Muscle of back (tissue), 11 donors: ENCODE measurements around the gene ZFYVE28. TPM values are rescaled to one million over a fixed set of nuclear protein-coding genes. Genes with fewer than 3 reads are reported as not detected.
"Not testable (repeated sequence)": the region's sequence is repeated elsewhere in the genome, so short reads cannot be mapped to it uniquely, and the experiment has no call there.

ENCODE experiments used
- DNase-seq, 3 donors: peaks; one replicate each; pipeline versions ENCODE4 v3.0.0 to v3.0.0-alpha.2; 2013
- polyA plus RNA-seq, 10 donors: library from polyadenylated mRNA; unstranded; fragments of 120-200 nt; gene quantifications; one replicate each; pipeline ENCODE4 v1.2.1, GENCODE V29; 2013; ENCODE audit not compliant: insufficient read length in 10 of 10

The ZFYVE28 gene
- polyA plus RNA-seq, 10 donors = 0.67 to 3.4 (median 1.7) TPM

DNA sequence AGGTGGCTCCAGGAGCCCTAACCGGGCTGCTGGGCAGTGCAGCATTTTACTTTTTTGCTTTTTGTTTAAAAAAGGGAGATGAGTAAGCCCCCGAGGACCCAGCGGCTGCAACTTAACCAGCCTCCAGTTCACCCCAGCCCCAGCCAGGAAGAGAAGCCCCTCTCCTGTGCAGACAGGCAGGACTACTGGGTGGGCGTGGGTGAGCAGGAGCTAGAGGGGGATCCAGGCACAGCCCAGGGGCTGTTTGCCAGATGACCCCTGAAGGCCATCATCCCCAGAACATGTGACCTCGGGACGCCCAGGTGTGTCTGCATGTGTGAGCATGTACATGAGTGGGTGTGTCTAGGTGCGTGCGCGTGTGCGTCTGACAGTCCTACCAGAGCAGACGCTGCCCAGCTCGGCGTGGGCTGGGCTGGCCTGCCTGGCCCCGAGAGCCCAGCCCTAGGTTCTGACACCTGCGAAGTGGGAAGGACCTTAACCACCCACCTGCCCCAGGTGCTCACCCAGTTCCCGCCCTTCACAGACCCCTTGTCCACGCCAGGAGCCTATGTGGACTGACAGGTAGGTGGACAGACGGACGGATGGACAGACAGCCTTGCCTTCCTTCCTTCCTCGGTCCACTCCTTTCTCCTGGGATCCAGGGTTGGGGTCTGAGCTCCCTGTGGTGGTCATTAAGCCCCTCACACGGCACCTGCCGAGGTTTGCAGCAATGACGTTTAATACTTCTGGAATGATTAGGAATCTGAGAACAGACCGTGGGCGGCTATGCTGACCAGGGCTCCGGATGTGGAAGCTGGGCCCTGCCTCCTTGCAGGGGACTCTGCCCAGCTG is 168.7 kb downstream of the ZFYVE28 start:
- DNase-seq = peak in 1 of 3 donors; percentile 0

DNA sequence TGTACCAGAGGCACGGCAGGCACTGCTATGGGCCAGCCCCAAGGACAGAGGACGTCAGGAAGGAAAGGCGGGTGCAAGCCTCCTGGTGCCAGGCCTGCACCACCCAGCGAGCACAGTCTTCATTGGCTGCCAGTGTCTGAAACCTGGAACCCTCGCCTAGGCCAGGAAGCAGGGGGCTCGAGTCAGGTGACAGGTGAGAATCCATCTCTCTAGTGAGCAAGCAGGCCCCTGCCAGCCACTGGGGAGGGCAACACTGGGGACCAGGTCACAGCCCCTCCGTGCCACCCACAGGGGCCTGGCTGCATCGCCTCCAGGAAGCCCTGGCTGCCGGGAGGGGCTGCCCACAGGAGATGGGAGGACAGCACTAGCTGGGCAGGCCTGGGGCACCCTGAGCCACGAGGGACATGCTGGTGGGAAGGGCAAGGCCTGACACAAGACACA is 169.6 kb downstream of the ZFYVE28 start:
- DNase-seq = no peak

DNA sequence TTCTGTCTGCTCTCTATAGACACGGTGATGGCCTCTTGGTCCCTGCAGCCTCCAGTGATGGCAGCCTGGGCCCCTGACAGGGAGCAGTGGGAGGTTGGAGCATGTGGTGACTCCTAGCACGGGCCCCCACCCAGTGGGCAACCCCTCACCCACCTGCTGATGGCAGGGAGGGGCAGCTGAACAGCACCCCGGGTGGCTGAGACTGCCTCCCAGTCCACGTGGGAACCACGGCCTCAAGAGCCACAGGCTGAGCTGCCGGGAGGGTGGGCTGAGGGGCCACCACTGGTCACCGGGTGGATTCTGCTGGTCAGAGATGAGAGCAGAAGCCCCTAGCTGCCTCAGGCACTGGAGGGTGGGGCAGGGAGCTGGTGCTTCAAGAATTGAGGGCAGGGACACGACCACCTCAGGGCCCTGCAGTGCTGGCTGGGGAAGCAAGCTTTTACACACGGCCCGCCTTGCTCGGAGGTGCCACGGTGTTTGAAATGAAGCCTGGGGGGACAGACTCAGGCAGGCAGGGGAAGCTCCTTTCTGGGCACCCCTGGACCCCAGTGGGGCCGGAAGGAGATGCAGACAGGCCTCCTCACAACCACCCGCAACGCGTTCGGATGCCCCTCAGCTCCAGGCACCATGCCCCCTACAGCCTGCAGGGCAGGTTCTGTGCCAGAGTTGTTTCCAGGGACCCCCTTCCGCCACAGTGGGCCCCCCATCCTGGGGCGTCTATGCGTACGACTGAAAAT is 170.2 kb downstream of the ZFYVE28 start:
- DNase-seq = peak in 1 of 3 donors; percentile 2

DNA sequence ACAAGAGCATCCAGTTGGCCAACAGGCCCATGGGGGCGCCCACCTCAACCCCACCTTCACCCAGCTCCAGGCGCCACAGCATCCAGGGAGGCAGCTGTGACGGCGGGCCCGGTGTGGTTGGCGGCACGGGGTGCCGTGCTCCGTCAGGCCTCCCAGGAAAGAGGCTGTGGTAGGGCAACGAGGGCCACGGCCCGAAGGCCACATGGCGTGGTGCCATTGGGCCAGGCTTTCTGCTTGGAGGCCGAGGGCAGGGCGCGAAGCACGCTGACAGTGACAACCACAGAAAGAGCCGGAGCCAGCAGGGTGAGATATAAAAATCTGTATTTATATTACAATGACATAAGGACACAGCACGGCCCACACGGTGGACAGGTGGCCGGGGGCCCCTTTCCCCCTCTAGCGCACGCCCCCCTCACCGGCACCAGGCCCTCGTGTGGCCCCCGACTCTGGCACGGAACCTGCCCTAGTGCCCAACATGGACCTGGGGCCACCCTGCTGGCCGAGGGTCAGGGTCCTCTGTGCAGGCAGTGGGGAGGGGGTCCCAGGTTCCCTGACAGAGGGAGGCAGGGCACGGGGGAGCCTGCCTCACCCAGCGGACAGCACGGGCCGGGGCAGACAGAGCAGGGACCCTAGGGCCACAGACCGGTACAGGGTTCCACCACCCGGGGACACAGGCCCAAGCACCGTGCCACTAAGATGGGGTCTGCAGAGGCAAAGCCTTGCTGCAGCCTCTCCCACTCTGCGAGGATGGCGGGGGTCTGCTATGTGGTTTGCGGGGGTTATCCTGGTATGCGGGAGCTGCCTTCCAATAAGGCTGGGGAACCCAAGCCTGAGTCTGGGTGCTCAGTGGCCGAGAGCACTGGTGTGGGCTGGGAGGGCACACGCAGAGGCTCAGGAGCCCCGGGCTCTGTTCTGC is 171.1 kb downstream of the ZFYVE28 start:
- peak in 1 of 3 donors; percentile 5 for DNase-seq

DNA sequence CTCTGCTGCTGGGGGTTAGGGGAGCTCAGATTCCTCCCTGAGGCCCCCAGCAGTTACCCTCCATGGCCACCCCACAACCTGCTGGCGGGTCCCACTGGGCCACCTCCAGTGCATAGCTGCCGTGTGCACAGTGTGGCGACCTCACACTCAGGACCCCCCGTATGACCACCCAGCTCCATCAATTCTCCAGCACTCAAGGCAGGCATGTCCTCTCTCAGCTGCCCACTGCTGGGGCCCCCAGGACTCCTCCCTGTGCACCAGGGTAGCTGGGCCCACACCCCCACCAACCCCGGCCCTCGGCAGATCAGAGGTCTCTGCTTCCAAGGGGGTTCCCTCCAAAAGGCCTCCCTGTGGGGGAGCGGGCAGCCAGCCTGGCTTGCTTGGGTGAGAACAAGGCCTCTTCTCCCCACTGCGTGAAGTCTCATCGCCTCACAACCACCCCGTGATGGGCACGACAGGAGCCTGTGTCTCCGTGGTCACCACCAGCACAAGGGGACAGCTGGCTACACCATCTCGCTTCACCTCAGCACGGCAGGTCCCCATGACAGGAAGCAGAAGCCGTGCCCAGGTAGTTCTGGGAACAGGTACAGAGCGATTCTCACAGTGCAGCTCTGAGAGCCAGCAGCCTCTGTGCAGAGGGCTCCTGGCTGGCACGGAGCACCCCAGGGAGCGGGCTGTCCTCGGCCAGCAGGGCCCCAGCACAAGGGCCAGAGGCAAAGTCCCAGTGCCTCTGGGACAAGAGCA is 171.9 kb downstream of the ZFYVE28 start:
- peak in 1 of 3 donors; percentile 4 for DNase-seq

DNA sequence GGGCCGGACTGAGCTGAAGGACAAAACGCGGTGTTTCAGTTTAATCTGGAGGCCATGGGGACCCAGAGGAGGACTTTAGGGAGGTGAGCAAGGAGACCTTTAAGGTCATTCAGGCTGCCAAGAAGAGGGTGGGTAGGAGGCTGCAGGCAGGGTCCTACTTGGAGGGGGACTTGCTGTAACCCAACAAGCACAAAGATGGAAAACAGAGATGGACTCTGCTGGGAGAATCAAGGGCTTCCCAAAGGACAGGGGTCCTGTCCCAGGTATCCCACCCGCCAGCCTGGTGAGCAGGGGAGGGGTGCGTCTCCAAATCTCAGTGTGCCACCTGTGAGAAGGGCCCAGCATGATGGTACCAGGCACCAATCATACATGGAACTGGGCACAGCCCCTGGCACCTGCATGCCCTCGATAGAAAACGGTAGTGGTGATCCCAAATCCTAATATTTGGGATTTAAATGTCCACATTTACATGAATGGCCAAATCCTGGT is 172.6 kb downstream of the ZFYVE28 start:
- no peak for DNase-seq

DNA sequence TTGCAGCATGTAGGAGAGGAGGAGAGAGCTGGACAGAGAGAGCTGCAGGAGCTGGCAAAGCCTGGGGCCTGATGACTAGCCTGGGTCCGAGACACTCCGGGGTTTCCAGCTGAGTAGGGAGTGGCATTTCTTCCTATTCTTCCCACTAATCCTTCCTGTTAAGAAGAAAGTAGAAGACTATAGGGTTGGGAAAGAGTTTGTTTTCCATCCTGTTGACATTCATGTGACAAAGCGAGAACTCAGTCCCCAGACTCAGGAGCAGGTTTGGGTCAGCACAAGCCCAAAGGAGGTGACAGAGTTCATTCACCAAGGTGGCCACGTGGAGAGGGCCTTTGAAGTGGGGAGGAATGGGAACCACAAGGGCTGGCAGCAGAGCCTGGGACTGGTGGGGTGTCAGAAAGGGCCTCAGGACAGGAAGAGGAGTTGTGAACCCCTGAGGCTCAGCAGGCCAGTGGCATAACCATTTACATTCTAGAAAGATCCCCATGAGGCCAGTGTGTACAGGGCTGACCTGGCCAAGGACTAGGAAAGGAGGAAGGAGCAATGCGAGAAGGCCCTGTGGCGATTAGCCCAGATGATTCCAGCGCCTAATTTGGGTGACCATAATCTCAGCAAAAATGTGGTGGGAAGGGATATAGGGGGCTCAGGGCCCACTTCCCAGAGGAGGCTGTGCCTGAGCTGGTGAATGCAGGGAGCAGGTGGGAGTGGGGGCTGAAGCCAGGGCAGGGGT is 173.2 kb downstream of the ZFYVE28 start:
- DNase-seq = peak in 1 of 3 donors; percentile 16

DNA sequence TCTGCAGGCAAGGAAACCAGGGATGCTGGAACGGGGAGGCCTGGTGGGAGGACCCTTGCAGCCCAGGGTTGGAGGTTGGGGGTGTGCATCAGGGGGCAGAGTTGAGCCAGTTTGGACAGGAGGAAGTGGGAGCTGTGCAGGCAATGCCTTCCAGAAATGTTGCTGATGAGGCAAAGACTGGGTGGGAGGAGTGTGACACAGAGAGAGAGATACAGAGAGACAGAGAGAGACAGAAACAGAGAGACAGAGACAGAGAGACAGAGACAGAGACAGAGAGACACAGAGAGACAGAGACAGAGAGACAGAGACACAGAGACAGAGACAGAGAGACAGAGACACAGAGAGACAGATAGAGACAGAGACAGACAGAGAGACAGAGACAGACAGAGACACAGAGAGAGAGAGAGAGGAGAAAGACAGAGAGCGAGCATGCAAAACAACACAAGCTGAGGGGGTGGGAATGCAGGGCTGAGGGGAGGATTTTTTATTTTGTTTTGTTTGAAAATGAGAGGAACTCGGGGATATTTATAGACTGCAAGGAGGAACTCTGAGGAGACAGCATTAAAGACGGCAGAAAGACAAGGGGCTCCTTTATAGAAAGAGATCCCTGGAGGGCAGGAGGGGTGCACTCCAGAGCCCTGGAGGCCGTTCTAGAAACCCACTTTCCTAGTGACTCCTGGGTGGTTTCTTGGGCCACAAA is 174.6 kb downstream of the ZFYVE28 start:
- DNase-seq = peak; percentile 30 to 70 (median 52)

DNA sequence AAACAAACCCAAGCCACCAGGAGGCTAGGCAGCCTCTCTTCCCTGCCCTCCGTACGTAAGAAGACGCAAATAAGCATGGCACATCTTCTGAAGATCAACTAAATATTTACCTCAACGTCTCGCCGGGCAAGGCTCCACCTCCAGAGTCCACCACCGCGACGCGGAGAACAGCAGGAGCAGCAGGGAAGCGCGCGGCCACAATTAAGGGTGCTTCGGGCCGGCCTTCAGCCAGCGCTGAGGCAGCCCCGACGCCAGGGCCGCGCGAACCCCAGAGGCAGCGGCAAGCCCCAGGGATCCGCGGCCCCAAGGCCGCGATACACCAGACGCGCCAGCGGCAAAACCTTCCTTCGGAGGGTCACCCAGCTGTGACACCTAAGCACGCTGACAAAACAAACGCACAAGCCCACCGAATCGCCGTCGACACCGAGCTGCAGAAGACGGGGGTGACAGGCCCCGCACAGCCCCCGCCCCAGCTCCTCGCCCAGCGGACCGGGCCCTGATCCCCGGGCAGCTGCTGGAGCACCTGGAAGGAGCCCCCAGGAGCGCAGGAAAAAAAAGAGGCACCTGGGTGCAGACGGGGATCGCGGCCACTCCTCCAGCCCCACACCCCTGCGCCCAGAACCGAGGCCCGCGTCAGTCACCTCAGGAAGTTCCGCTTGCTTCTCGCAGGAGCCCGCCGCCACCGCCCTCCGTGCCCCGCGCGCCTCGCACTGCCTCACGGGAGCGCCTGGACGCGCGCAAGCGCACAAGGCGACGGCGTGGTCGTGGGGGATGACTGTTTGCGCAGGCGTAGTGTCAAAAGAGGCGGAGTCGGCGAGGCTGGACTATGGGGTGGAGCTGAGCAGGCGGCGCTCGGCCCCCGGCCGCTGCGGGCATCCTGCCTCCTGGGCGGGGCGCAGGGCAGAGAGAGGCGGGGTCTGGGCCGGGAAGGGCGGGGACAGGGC is 176.8 kb downstream of the ZFYVE28 start, which contains the start of the genes HAUS3 and POLN:
Gene HAUS3 (minus strand): TSS at position 712 of the 944 bp plus-strand sequence. CDS start 1,175 bp downstream, outside the sequence.
Gene POLN (minus strand): TSS at position 712 of the 944 bp plus-strand sequence. CDS start 12,890 bp downstream, outside the sequence.
- peak; percentile 97 to 99 (median 99) for DNase-seq

DNA sequence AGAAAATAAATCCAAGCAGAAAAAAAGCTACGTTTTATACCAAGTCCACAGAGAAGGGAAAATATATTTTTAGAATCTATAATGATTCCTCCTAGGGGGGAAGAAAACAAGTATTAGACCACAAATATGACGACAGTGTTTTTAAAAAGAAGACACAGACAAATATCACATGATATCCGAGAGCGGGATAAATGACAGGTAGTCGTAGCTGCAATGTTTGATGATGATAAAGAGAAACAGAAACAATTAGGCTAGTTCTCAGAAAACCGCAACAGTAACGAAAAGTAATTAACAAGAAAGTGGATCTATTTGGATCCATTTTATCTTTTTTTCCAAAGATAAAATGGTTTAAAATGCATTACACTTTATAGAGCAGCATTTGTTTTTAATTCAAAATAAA is 177.4 kb downstream of the ZFYVE28 start:
- no peak for DNase-seq

DNA sequence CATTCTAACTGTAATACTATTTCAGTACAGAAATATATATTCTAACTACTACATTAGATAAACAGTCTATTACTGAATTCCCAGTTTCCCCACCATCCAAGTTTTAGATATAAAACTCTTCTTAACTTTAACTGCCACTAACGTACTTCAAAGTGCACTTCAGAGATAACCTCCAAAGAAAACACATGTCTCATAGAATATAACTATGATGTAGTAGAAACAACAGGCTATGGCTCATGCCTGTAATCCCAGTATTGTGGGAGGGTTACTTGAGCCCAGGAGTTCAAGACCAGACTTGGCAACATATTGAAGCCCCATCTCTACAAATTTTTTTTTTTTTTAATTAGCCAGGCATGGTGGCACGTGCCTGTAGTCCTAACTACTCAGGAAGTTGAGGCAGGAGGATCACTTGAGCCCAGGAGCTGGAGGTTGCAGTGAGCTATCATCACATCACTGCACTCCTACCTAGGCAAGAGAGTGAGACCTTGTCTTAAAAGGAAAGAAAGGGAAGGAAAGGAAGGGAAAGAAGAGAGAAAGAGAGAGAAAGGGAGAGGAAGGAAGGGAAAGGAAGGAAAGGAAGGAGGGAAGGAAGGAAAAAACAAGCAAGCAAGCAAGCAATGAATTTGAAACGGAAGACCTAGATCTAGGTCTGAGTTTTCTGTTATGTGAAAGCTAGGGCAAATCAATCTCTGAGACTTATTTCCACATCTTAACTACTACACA is 181.3 kb downstream of the ZFYVE28 start:
- DNase-seq = no peak

DNA sequence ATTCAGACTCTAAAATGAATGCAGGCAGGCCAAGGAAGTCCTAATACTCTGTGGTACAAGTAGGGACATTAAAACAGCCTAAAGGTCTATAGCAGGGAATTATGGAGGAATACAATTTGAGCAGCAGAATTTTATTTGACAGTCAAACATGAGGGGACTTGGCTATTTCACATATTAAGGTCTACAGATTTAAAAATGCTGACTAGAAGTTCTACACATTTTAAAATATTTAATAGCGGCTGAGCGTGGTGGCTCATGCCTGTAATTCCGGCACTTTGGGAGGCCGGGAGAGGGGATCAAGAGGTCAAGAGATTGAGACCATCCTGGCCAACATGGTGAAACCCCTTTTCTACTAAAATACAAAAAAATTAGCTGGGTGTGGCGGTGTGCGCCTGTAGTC is 187.4 kb downstream of the ZFYVE28 start:
- DNase-seq = no peak

DNA sequence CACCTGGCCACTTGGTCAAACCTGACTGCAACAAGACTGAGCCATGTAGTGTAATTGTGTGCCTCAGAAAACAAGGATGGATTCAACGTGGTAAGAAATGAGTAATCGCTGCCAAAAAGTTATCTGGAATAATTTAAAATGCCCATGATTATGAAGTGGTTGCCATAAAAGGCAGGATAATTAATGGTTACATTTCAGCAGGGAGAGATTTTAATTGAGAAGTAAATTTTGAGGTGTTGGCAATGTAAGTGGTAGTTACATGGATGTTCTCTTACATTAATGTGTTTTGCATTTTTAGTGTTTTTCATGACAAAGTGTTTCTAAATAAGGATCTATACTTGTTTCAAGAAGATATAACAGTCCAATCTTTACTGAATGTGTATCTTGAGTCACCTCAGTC is 192.2 kb downstream of the ZFYVE28 start:
- no peak for DNase-seq

DNA sequence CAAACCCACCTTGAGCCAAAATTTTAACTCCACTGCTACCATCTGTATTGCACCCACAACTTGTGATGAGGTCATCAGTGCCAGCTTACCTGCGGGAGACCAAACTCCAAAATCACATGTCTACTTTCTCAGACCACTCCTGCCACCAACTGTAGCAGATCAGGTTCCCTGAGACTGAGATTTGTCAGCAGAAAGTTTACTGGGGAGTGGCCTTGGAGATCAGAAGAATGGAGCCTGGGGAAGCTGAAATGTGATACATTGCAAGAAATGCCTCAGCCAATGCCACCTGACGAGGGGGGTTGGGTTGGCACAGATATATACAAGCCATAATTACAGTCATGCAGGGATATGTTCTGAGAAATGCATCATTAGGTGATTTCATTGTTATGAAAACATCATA is 195.6 kb downstream of the ZFYVE28 start:
- DNase-seq = no peak

DNA sequence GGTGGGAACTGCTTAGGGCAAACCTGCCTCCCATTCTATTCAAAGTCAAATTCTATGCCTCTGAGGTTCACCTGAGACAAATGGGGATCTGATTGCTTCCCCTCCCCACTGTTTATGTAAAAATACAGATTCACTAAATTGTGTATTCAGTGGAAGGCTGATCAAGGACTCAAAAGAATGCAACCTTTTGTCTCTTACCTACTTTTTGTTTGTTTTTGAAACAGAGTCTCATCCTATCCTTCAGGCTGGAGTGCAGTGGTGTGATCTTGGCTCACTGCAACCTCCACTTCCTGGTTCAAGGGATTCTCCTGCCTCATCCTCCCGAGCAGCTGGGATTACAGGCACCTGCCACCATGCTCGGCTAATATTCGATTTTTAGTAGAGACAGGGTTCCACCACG is 197.1 kb downstream of the ZFYVE28 start:
- not testable (repeated sequence) for DNase-seq

DNA sequence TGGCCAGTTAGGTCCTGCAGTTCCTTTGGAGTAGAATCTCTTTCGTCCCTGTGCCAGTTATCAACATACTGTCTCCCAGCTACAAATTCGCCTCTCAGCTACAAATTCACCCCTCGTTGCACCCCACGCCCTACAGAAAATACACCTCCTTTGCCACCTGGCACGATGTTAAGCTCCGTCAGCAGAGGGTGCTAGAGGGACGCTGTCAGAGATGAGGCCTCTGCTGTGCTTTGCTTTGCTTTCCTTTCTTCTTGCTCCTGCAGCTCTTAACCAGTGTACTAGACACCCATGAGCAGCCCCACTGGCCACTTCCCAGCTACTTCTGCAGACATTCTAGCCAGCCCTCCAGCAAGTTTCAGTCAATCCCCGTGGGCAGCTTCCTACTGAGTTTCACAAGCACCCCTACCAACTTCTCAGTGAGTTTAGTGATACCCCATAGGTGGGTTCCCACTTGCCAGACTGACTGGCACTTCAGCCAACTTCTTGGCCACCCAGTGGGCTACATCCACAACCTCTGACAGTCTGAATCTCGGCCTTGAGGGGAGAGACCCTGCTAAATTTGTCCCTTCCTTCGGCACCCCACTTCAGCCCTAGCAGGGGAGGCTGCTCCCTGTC is 198.3 kb downstream of the ZFYVE28 start:
- peak; percentile 45 to 81 (median 74) for DNase-seq
